Measurements from ENCODE around the gene OSCP1. TPM values are rescaled to one million over a fixed set of nuclear protein-coding genes. Genes with fewer than 3 reads are reported as not detected.

OSCP1 gene
- 4.6 to 6.6 TPM (median 5.9 TPM) in 5 replicates for total RNA-seq (2022; extraction: Qiagen RNA extraction)

GRCh38 chr1:36450270-36450918 lies at the start of gene OSCP1:
OSCP1 (minus strand) TSS chr1:36450451; CDS start chr1:36450369, 82 bp downstream.

GRCh38 chr1:36482724-36483388 lies 32.6 kb upstream of the OSCP1 start, which contains the start of gene CSF3R:
CSF3R (minus strand) TSS chr1:36482913; CDS start chr1:36479496, 3,417 bp downstream.

GRCh38 chr1:36463803-36464604 lies 13.8 kb upstream of the OSCP1 start, which contains the start of gene MRPS15:
MRPS15 (minus strand) TSS chr1:36464384; CDS start chr1:36464275, 109 bp downstream.

GRCh38 chr1:36397378-36398230 lies 52.6 kb downstream of the OSCP1 start, which contains the start of gene LSM10:
LSM10 (minus strand) TSS chr1:36397908; CDS start chr1:36394129, 3,779 bp downstream.

GRCh38 chr1:36385410-36386264 lies 64.6 kb downstream of the OSCP1 start, which contains the start of gene STK40:
STK40 (minus strand) TSS chr1:36385924; CDS start chr1:36361332, 24,592 bp downstream.

Other genes starting within 250 kb of the OSCP1 start
- 75.5 to 96.8 TPM (median 88.5 TPM) in 5 replicates for gene THRAP3, start 226.0 kb downstream of the OSCP1 start, total RNA-seq (2022; extraction: Qiagen RNA extraction)
- gene SH3D21, start 144.1 kb downstream of the OSCP1 start, total RNA-seq (2022; extraction: Qiagen RNA extraction), result 1.5 to 3.3 TPM (median 2.5 TPM) in 5 replicates
- gene EVA1B, start 126.8 kb downstream of the OSCP1 start, total RNA-seq (2022; extraction: Qiagen RNA extraction), result 9.7 to 22.2 TPM (median 19.2 TPM) in 5 replicates
- 8.0 to 11.1 TPM (median 10.1 TPM) in 5 replicates for gene STK40, start 64.5 kb downstream of the OSCP1 start, total RNA-seq (2022; extraction: Qiagen RNA extraction)
- 34.8 to 44.9 TPM (median 38.9 TPM) in 5 replicates for gene LSM10, start 52.5 kb downstream of the OSCP1 start, total RNA-seq (2022; extraction: Qiagen RNA extraction)
- gene MRPS15, start 13.9 kb upstream of the OSCP1 start, total RNA-seq (2022; extraction: Qiagen RNA extraction), result 72.5 to 89.0 TPM (median 83.1 TPM) in 5 replicates
- not detected in 5 replicates for gene CSF3R, start 32.5 kb upstream of the OSCP1 start, total RNA-seq (2022; extraction: Qiagen RNA extraction)

All from A549 treated with dexamethasone at 1 μM for 4 hours (cell line).